T-helper 2 cell treated with Interferon-gamma antibody and Interleukin-4, amounts not matched to agents 5 μg/mL and 100 μg/mL, for 36 hours (primary cell): Measurements from ENCODE around the gene HERC2.
"Not testable (repeated sequence)": the region's sequence is repeated elsewhere in the genome, so short reads cannot be mapped to it uniquely, and the experiment has no call there.

Source experiments
- DNase-seq: peaks from one replicate; pipeline ENCODE4 v3.0.0; 2021; ENCODE audit warnings: low spot score
- H3K27ac Mint-ChIP-seq: one replicate; pipeline ENCODE4 v1.8.0; 2021; ENCODE audit warnings: mild to moderate bottlenecking, mixed read lengths
- H3K27me3 Mint-ChIP-seq: one replicate; pipeline ENCODE4 v1.8.0; 2021; ENCODE audit warnings: low read depth, mixed read lengths
- H3K36me3 Mint-ChIP-seq: one replicate; pipeline ENCODE4 v1.8.0; 2021; ENCODE audit warnings: low read depth, mixed read lengths
- H3K4me1 Mint-ChIP-seq: one replicate; pipeline ENCODE4 v1.8.0; 2021; ENCODE audit warnings: low read depth, mixed read lengths
- H3K4me3 Mint-ChIP-seq: one replicate; pipeline ENCODE4 v1.8.0; 2022; ENCODE audit warnings: mild to moderate bottlenecking, moderate library complexity, mixed read lengths
- H3K9me3 Mint-ChIP-seq: one replicate; pipeline ENCODE4 v1.8.0; 2021; ENCODE audit warnings: mixed read lengths

HERC2 gene

GRCh38 chr15:28228096-28228495 is 93.9 kb downstream of the HERC2 start:
- peaks cover 23% of the 10 kb centered on the region for H3K36me3 Mint-ChIP-seq
- H3K4me3 Mint-ChIP-seq: no peak overlapping the region
- no peak for DNase-seq
- H3K27me3 Mint-ChIP-seq: no peaks in the 10 kb centered on the region
- no peak overlapping the region for H3K27ac Mint-ChIP-seq
- no peaks in the 10 kb centered on the region for H3K9me3 Mint-ChIP-seq
- H3K4me1 Mint-ChIP-seq: no peaks in the 10 kb centered on the region

GRCh38 chr15:28227303-28227702 is 94.7 kb downstream of the HERC2 start:
- H3K36me3 Mint-ChIP-seq: peaks cover 19% of the 10 kb centered on the region
- not testable (repeated sequence) for H3K27me3 Mint-ChIP-seq, H3K9me3 Mint-ChIP-seq, H3K4me1 Mint-ChIP-seq, DNase-seq, H3K27ac Mint-ChIP-seq, H3K4me3 Mint-ChIP-seq

- H3K4me1 Mint-ChIP-seq, H3K27me3 Mint-ChIP-seq, DNase-seq, H3K27ac Mint-ChIP-seq, H3K4me3 Mint-ChIP-seq, H3K9me3 Mint-ChIP-seq: not testable (repeated sequence)
- H3K36me3 Mint-ChIP-seq: peaks cover 28% of the 10 kb centered on the region
Measured at GRCh38 chr15:28222612-28223011, 99.4 kb downstream of the HERC2 start.

- not testable (repeated sequence) for DNase-seq, H3K9me3 Mint-ChIP-seq, H3K4me3 Mint-ChIP-seq, H3K4me1 Mint-ChIP-seq, H3K27ac Mint-ChIP-seq, H3K27me3 Mint-ChIP-seq
- peaks cover 25% of the 10 kb centered on the region for H3K36me3 Mint-ChIP-seq
Measured at GRCh38 chr15:28221696-28222095, 100.3 kb downstream of the HERC2 start.

- Mint-ChIP-seq H3K36me3 (peaks cover 20% of the 10 kb centered on the region), H3K27me3 (no peaks in the 10 kb centered on the region), H3K4me3 (no peak overlapping the region), H3K27ac (no peak overlapping the region), H3K4me1 (no peaks in the 10 kb centered on the region), H3K9me3 (no peaks in the 10 kb centered on the region)
- no peak for DNase-seq
Measured at GRCh38 chr15:28219116-28219515, 102.9 kb downstream of the HERC2 start.

- not testable (repeated sequence) for H3K4me1 Mint-ChIP-seq, DNase-seq, H3K27me3 Mint-ChIP-seq, H3K9me3 Mint-ChIP-seq, H3K27ac Mint-ChIP-seq, H3K4me3 Mint-ChIP-seq
- H3K36me3 Mint-ChIP-seq: peaks cover 20% of the 10 kb centered on the region
Measured at GRCh38 chr15:28216946-28217546, 104.9 kb downstream of the HERC2 start.

GRCh38 chr15:28215521-28215920 is 106.5 kb downstream of the HERC2 start:
- not testable (repeated sequence) for DNase-seq, H3K4me1 Mint-ChIP-seq, H3K27me3 Mint-ChIP-seq, H3K4me3 Mint-ChIP-seq, H3K9me3 Mint-ChIP-seq, H3K27ac Mint-ChIP-seq
- peaks cover 21% of the 10 kb centered on the region for H3K36me3 Mint-ChIP-seq

GRCh38 chr15:28214006-28214790 is 107.8 kb downstream of the HERC2 start:
- H3K27ac Mint-ChIP-seq, DNase-seq, H3K4me3 Mint-ChIP-seq, H3K4me1 Mint-ChIP-seq, H3K27me3 Mint-ChIP-seq, H3K9me3 Mint-ChIP-seq: not testable (repeated sequence)
- H3K36me3 Mint-ChIP-seq: peaks cover 15% of the 10 kb centered on the region

- H3K36me3 Mint-ChIP-seq: peaks cover 10% of the 10 kb centered on the region
- H3K4me3 Mint-ChIP-seq, H3K27ac Mint-ChIP-seq, H3K4me1 Mint-ChIP-seq, DNase-seq, H3K9me3 Mint-ChIP-seq, H3K27me3 Mint-ChIP-seq: not testable (repeated sequence)
Measured at GRCh38 chr15:28213393-28213792, 108.6 kb downstream of the HERC2 start.

GRCh38 chr15:28208583-28208982 is 113.4 kb downstream of the HERC2 start:
- no peak for DNase-seq
- Mint-ChIP-seq H3K27me3 (no peaks in the 10 kb centered on the region), H3K9me3 (no peaks in the 10 kb centered on the region), H3K27ac (no peak overlapping the region), H3K4me1 (no peaks in the 10 kb centered on the region), H3K4me3 (no peak overlapping the region), H3K36me3 (peaks cover 13% of the 10 kb centered on the region)

- not testable (repeated sequence) for H3K4me3 Mint-ChIP-seq, H3K27me3 Mint-ChIP-seq, H3K4me1 Mint-ChIP-seq
Measured at GRCh38 chr15:28205640-28206039, 116.3 kb downstream of the HERC2 start.

GRCh38 chr15:28203055-28203828 is 118.7 kb downstream of the HERC2 start:
- H3K27me3 Mint-ChIP-seq, H3K4me1 Mint-ChIP-seq, H3K9me3 Mint-ChIP-seq, H3K4me3 Mint-ChIP-seq, H3K27ac Mint-ChIP-seq, DNase-seq: not testable (repeated sequence)
- H3K36me3 Mint-ChIP-seq: peaks cover 30% of the 10 kb centered on the region

More at GRCh38 chr15:28205640-28206039, 116.3 kb downstream of the HERC2 start:
- DNase-seq, H3K27ac Mint-ChIP-seq, H3K9me3 Mint-ChIP-seq: not testable (repeated sequence)
- peaks cover 16% of the 10 kb centered on the region for H3K36me3 Mint-ChIP-seq

- H3K4me1 Mint-ChIP-seq, H3K27me3 Mint-ChIP-seq, H3K4me3 Mint-ChIP-seq, H3K9me3 Mint-ChIP-seq, DNase-seq, H3K27ac Mint-ChIP-seq: not testable (repeated sequence)
- peaks cover 33% of the 10 kb centered on the region for H3K36me3 Mint-ChIP-seq
Measured at GRCh38 chr15:28202124-28202523, 119.9 kb downstream of the HERC2 start.

- H3K4me1 Mint-ChIP-seq, H3K9me3 Mint-ChIP-seq, H3K27me3 Mint-ChIP-seq, DNase-seq, H3K27ac Mint-ChIP-seq, H3K4me3 Mint-ChIP-seq: not testable (repeated sequence)
- peaks cover 39% of the 10 kb centered on the region for H3K36me3 Mint-ChIP-seq
Measured at GRCh38 chr15:28198215-28198614, 123.8 kb downstream of the HERC2 start.
